ENCODE measurements around the gene RABAC1.
"Not testable (repeated sequence)": the region's sequence is repeated elsewhere in the genome, so short reads cannot be mapped to it uniquely, and the experiment has no call there.

The RABAC1 gene

DNA sequence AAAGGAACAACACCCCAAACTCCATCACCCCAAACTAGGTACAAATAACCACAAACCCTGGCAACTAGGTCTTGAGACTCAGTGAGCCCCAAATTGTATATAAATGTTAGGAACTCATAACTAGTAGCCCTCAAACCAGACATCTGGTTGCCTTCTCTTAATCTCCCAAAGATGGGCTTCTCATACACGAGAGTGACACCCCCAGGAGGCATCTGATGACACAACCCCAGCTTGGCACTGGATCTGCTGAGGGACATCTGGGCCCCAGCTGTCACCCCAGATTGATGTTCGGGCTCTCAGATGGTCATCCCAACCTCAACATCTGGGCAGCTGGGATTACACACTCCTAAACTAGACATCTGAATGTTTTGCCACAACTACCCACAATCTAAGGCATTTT, 14.8 kb downstream of the RABAC1 start:
- DNase-seq = no peak

DNA sequence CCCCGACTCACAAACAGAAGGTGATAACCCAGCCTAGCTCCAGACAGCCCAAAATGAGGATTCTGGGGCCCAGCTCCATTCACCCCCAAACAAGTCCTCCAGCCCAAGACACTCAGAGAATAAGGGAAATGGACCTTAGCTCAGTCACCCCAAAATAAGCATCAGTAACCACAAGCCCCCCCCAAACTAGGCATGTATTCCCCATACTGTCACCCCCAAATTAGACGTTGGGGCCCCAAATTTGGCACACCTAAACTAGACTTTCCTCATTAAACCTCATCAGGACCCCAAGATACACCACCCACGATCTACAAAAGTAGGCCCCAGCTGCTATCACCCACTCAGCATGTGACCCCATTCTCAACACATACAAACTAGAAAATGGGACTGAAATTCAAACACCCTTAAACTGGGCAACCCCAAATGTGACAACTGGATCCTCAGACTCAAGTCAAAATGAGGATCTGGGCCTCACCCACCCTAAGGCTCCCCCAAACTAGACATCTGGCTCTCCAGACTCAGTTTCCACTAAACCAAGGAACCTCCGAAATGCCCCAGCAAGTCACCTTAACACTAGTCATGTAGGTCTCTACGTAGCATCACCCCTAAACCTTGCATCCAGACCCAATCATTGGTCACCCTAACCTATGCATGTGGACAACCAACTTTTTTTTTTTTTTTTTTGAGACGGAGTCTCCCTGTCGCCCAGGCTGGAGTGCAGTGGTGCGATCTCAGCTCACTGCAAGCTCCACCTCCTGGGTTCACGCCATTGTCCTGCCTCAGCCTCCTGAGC, 17.5 kb downstream of the RABAC1 start:
- no peak for DNase-seq

DNA sequence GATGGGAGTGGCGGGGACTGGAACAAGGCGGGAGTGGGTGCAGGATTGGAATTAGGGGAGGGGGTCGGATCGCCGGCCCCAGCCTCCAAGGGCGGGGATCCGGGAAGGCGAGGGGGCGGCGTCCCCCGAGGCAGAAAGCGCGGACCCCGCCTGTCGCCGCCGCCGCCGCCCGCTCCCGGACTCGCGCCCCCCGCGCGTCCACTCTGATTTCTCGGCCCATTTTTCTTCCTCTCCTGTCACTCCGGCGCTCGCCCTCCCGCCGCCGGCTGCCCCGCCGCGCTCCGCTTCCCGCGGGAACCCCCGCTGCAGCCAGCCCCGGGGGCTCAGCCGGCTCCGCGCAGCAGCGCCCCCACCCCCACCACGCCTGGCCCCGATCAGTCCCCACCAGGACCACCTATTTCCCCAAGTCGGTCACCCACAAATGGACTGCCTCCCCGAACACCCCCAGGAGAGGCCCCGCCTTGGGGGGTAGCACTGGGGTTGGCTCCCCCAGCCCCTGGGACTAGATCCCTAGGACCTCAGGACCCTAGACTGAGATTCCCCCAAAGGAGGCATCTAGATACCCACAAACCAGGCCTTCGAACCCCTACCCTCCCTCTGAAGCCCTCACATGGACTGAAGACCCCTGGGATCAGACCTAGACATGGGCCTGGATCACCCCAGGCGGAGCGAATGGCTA, 18.3 kb downstream of the RABAC1 start:
- no peak for DNase-seq

DNA sequence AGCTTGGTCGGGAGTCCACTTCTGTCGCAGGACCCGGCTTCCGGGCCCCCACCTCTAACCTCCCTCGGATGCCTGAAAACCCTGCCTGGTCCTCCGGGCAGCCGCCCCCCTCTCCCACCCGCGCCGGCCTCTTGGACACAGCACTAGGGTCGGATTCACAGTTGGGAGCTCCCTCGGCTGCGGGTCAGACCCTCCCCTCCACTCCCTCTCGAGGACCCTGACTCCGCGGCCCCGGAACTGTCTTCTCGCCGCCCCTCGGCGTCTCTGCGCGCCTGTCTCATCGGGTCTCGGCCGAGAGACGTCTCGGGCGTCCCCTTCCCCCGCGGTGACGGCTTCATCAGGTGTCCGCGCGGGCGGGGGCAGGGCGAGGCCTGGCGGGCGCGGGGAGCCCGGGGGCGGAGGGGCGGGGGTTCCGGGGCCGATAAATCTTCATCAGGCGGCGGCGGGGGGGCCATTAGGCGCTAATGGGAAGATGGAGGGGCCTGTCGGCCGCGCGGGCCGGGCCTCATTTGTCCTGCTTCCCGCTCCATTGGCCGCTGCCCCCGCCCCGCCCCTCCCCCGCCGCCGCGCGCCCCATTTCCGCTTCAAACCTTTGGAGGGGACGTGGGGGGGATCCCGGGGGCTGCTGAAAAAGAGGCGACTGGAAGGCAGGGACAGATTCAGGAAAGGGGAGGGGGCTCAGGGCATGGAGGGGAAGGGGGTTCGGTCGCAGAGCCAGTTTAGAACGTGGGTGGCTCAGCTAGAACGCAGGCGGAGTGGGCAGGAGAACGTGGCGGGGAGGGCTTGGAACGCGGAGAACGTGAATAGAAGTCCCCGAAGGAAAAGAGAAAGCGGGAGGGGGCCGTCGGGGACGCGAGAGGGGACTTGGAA, 19.0 kb downstream of the RABAC1 start:
- no peak for DNase-seq

DNA sequence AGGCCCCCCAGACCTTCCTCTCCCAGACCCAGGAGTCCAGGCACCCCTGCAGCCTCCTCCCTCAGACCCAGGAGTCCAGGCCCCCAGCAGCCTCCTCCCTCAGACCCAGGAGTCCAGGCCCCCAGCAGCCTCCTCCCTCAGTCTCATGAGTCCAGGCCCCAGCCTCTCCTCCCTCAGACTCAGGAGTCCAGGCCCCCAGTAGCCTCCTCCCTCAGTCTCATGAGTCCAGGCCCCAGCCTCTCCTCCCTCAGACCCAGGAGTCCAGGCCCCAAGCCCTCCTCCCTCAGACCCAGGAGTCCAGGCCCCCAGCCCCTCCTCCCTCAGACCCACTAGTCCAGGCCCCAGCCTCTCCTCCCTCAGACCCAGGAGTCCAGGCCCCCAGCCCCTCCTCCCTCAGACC, 19.9 kb downstream of the RABAC1 start:
- not testable (repeated sequence) for DNase-seq

DNA sequence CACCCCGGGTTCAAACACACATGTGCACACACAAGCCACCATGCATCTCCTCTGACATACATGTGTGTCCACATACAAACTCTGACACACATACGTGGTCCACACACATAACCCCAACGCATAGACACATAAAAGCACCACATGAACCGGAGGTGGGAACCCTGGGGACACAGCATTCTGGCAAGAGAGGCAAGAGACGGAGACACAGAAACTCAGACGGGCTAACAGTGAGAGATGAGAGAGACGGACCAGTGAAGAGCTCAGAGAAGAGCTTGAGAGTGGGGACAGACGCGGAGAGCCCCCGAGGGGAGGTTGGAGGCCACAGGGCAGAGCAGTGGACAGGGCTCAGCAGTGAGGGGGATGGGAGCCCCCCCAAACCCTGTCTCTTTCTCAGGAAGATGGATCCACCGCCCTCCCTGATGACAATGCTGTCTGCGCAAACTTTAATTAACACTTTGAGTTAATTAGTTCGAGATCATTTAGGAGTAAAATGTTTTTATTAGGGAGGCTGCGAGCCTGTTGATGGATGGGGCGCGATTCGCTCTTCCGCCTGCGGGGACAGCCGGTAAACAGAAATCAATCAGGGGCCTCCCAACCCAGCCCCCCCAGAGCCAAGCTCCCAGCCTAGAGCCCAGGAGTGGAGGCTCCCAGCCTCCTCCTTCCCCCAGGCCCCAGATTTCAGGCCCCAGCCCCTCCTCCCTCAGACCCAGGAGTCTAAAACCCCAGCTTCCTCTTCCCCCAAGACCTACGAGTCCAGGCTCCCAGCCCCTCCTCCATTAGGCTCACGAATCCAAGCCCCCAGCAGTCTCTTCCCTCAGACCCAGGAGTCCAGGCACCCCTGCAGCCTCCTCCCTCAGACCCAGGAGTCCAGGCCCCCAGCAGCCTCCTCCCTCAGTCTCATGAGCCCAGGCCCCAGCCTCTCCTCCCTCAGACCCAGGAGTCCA, 21.3 kb downstream of the RABAC1 start:
- no peak for DNase-seq

DNA sequence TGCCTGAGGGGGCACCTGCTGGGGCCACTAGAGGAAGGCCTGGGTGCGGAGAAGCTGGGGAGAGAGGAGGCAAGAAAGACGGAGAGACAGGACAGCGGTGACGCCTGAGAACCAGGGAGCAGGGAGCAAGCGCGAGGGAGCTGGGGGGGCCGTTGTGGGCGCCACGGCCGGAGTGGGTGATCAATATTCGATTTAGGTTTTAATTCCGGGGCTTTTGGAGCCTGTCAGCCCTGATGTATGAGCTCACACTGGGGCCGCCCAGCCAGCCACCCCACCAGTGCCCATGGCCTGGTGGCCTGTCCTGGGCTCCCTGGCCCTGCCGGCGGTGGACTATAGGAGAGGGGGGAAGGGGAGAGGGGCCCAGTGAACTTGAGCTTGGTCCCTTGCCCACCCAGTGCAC, 22.2 kb downstream of the RABAC1 start:
- DNase-seq = no peak

DNA sequence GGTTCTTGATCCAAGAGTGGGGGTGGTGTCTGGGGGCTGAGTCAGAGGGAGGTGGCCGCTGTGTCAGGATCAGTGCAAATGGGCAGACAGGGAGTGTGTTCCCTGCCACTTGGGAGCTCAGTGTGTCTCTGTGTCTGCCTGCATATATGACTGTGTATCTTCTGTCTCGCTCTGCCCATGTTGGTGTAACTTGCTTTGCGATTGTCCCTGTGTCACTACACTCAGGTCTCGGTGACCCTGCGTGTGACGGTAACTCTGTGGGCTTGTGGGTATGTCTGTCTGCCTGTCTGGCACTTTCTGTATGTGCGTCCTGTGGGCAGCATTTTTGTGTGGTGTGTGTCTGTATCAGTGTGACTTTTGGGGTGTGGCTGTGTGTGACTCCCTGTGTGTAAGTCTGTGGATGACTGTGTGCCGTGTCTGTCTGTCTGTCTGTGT, 22.7 kb downstream of the RABAC1 start:
- no peak for DNase-seq

DNA sequence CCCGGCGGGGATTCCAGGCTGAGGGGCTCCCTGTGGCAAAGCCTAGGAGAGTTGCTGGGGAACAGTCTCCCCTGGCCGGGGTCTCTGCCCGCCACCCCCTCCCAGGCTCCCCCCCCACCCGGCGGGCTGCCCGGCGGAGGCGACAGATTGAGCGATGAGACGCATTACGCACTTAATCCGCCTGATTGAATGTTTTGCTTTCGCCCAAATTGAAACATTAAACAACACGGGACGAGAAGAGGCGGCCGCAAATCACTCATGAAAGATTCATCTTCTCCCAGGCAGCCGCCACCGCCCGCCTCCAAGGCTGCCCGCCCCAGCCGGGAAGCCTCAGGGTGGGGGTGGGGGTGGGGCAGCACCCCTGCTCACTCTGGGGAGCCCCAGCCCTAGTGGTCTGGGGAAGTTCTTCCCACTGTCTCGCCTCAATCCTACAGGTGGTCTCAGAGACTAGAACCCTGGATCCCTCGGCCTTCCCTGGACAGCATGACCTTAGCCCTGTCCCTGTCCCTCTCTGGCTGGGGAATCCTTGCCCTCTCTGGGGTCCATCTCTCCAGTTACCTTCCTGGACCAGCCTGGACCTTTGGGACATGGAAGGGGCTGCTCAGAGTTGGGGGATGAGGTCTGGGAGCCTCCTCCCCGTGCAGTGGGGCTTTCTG, 23.2 kb downstream of the RABAC1 start:
- DNase-seq = no peak

DNA sequence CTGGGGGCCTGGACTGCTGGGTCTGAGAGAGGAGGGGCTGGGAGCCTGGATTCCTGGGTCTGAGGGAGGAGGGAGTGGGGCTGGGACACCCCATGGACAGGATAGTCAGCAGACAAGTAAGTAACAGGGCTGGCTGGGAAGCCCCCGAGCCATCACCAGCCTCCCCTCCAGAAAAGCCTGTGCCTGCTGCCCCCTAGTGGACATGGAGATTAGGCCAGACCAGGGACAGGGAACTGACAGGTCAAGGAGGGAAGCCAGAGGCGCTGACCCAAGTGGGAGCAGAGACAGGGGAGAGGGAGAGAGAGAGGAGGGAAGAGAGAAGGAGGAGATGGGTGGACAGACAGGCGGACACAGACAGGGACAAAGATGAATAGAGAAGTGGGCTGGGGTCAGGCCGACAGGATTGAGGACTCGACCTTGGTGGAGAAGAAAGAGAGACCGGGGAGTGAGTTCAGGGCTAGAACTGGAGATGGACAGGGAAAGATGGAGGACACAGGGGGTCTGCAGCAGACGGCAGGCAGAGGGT, 24.2 kb downstream of the RABAC1 start:
- peak; percentile 82 for DNase-seq

DNA sequence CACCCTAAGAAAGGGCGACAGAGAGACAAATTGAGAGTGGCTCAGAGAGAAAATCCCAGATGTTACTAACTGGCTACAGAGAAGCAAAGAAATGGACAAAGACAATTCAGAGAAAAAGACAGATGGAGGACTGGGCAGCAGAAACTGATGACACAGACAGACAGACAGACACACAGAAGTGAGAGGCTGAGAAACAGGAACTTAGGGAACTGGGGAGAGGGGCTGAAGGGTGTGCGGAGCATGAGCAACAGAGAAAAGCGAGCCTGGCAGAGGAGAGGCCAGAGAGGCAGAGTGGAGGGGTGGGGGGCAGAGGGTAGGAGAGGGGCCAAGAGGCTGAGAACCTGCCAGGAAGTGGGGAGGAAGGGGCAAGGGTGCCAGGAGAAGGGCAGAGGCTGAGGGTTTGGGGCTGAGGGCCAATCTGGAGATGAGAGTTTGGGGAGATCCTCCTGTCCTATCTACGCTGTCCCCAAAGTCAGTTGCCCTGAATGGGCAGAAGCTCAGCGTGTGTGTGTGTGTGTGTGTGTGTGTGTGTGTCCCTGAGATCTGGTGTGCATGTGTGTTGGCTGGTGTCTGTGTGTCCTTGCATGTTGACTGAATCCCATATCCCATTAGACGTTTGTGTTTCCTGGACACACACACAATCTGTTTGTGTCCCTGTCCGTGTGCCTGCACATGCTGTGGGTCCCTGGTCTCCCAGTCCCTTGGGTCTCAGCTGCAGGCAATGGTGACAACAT, 25.3 kb downstream of the RABAC1 start:
- no peak for DNase-seq

DNA sequence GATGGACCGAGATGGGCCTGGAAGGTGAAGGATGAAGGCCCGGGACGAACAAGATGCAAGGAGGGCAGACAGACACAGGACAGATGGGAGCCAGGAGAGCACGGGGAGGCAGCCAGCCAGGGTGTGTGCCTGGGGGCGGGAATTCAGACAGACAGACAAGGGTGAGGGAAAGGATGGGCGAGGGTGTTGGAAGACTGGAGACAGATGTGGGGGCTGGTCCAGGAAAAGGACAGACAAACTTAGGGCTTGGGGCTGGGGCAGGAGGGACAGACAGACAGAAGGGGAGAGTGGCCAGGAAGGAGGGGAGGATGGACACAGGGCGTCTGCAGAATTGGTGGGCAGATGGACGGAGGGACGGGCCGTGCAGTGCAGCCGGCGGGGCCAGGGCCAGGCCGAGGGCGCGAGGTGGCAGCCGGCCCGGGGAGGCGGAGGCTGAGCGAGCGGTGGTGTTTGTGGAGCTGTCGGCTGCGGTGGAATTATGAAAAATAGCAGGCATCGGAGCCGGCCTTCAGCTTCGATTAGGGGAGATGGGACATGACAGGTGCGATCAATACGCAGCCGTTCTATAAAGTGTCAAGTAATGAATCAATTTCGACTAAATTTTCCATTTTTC, 26.3 kb downstream of the RABAC1 start:
- DNase-seq = no peak

DNA sequence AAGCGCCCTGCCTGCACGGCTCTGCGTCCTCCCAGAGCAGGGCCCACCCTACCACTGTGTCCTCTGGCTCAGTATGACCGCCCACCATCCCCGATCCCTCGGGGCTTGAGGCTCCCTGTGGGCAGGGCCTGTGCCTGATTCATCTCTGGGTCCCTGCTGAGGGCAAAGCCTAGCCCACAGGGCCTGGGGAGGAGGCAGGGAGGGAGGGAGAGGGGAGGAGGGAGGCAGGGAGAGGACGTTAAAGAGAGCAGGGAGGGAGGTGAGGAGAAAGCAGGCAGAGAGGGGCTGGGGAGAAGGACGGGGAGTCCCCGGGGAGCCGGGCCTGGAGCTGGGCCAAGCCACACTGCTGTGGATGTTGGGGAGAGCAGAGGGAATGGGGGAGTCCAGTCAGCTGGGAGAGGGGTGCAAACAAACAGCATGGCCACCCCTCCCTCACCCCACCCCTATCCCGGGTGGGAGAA, 26.8 kb downstream of the RABAC1 start:
- no peak for DNase-seq

DNA sequence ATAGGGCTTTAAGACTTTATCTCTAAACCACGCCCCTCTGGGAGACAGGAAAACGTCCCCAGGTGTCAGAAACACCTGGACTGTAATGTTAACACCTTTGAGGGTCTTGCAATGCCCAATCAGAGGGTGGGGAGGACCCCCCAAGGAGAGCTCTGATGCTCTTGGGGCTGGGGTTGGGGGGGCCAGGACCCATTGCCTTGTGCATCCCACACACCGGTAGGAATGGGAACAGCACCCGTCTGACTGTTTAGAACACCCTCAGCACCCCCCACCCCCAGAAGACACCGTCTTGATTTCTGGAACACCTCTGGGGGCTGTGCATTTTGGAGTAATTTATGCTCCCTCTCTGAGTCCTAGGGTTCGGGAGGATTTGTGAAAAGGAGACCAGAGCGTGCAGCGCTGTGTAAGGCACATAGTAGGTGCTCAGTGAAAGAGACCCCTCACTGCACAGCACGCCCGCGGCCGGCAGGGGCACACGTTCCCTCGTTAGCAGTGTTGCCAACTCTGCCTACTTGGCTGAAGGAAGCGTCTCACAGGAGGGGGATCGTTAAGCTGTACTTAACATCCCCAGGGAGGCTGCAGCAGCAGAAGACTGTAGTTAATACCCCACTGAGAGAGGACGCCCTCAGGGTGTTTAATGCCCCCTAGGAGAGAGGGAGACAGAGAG, 28.1 kb downstream of the RABAC1 start:
- DNase-seq = peak; percentile 51

DNA sequence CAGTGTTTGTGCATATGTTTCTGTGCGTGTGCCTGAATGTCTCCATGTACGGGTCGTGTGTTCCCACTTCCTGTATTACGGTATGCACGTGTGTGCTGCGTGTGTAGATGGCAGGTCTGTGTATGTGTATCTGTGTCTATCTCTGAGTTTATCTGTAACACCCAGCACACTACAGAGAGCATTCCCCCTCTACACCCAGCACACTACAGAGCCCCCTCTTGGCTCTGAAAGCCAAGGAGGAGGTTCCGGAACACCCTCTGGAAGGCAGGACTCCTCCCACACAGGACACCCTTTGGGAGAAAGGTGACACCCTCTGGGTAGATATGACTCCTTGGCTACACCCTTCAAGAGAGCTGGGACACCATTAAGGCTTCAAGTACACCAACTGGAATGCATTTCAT, 28.8 kb downstream of the RABAC1 start:
- no peak for DNase-seq

DNA sequence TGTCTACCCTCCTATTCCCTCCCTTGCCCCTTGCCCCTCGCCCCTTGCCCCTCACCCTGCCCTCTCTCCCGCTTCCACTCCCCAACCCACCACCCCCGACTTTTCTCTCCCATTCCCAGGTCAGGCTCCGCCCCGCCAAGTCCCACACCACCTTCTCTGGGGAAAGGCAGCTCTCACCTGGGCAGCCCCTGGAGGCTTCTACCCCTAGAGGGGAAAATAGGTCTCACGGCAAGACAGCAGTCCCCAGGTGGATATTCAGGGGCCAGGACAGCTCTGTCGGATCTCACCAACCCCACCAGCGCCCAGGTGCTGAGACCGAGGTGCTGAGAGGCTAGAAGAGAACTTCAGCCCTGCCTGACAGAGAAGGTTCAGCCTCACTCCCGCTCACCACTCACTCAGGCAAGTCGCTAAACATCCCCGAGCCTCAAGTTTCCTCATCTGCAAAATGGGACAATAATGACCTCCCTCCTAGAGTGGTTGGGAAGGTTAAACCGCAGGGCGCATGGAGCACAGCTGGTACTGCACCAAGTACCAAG, 29.5 kb downstream of the RABAC1 start:
- DNase-seq = no peak

DNA sequence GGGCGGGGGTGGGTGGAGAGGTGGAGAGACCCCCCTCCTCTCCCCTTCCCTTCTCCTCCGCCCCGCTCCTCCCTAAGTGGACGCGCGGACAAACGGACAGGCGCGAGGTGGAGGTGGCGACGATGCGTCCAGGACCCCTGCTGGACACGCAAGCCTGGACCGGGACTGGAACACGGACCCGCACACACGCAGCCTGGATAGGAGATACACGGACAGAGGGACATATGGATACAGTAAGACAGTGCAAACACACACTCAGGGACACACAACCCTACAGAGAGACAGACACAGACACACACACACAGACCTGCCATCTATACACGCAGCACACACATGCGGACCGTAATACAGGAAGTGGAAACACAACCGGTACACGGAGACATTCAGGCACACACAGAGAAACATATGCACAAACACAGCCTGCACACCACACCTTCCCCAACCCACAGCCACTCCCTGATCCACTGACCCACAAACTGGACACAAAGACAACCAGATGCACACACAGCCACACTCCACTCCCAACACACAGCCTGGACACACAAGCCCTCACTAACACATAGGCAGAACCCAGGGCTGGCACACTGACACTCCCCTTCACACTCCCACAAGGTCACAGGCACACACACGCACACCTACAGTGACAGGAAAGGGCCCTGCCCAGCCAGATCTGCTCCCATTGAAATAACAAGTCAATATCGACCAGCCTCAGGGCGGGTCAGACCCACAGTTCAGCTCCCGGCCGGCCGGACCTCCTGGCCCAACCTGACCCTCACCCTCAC, 30.2 kb downstream of the RABAC1 start:
- no peak for DNase-seq

DNA sequence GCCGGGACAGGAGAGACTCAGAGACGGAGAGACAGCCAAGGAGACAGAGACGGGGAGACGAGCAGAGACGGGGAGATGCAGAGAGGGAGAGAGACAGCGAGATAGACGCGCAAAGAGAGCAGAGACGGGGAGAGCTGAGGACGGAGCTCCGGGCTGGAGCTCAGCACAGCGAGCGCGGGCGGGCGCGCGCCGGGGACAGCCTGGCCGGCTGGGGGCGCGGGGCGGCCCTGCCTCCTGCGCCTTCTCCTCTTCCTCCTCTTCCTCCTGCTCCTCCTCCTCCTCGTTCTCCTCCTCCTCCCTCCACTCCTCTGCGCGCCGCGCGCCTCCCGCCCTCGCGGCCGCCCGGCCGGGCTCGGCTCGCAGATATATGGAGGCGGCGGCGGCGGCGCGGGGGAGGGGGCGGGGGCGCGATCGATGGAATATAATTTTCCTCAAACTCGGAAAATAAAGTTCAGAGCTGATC, 30.9 kb downstream of the RABAC1 start, which contains the start of gene ERFL:
TSS of gene ERFL (minus strand) at position 229 of the 463 bp plus-strand sequence. CDS start 15,530 bp downstream, outside the sequence.
- no peak for DNase-seq

Data from hematopoietic multipotent progenitor cell treated with erythropoietin and hydrocortisone succinate and interleukin-3 and kit ligand, for 6 days (in vitro differentiated cells).